Fibroblast of skin of left quadriceps (primary cell): ENCODE results near the gene PAXX.

Experiments
- DNase-seq, 2 experiments: peaks; one replicate each; pipeline ENCODE4 v3.0.0-alpha.2; 2013; ENCODE audit warnings: low read depth in 2 of 2

Gene PAXX, protein sequence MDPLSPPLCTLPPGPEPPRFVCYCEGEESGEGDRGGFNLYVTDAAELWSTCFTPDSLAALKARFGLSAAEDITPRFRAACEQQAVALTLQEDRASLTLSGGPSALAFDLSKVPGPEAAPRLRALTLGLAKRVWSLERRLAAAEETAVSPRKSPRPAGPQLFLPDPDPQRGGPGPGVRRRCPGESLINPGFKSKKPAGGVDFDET

DNA sequence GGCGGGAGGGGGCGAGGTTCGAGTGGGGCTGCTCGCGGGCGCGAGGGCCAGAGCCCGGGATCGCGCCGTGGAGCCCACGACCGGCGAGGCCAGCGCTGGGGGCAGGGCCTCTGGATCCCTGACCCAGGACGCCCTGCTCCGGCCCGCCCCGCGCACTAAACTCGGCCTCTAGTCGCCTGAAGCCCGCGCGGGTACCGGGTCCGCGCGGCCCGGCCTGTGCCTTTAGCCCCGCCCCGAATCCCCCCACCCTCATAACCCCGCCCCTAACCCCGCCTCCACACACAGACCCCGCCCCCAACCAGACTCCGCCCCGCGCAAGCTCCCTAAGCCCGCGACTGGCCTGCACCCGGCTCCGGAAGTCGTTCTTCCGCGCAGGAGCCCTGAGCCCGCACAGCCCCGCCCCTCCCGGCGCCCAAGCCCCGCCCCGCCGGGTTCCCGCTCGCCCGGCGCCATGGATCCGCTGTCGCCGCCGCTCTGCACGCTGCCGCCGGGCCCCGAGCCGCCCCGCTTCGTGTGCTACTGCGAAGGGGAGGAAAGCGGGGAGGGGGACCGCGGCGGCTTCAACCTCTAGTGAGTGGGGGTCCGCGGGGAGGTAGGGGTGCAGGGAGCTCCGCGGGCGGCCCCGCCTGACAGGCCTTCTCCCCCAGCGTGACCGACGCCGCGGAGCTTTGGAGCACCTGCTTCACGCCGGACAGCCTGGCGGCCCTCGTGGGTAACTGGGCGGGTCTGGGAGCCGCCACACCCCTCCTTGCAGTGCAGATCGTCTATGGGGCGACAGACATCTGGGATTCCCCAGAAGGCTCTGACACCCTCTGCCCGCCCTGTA lies at the start of gene PAXX:
Gene PAXX (plus strand): TSS at position 430 of the 826 bp plus-strand sequence. CDS start 22 bp downstream, at position 452.
- DNase-seq = peak; percentile 65 to 72

GRCh38 chr9:136942881-136943230 lies 49.4 kb upstream of the PAXX start:
- no peak for DNase-seq

- DNase-seq = no peak
These were observed 48.7 kb upstream of the PAXX start for GRCh38 chr9:136943291-136944211.

DNA sequence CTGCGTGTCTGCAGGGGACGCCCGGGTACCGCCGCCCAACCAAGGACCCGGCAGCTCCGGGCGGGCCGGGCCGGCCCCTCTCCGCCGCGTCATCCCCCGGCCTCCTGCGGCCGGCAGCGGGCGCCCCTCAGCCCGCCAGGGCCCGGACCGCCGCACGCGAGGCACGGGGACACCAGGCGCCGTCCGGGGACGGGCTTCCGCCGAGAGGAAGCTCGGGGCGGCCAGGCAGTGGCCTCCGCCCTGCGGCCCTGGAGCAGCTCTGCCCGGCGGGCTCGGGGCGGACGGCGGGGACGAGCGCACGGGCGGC lies 48.1 kb upstream of the PAXX start:
- peak in 1 of 2 experiments; percentile 12 for DNase-seq

DNA sequence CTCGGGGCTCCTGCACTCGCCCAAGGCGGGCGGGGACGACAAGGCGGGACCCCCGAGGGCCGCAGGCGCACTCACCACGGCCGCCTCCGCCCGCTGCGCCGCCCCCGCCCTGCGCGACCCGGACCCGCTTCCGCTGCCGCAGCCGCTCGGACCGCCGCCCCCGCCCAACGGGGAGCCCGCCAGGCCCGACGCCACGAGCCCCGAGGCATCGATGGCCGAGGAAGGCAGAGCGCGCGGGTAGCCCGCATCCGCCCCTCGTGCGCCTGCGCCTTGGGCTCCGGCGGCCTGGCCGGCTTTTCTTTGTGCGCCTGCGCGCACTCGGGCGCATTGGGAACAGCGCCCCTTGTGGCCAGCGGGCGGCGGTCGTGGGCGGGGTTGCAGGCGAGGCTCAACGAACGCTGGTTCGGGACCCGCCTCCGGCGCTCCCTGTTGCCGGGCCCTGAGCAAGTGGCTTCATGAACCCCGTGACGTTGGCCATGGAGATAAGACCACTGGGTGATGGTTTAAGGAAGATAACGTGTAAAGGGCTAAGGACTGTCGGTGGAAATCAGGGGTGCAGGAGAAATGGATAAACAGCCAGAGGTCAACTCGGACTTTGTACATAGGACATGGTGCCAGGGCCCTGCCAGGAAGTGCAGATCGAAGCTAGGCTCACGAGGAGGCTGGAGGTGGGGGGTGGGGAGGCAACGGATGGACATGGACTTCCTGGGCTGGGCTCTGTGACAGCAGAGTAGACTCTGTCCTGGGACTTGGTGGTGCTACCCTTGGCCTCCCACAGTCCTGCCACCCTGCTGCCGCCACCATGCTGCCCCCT lies 47.5 kb upstream of the PAXX start, which contains the start of the genes C8G and FBXW5:
Gene C8G (plus strand): TSS at position 725 of the 814 bp plus-strand sequence. CDS start 78 bp downstream, at position 803.
Gene FBXW5 (minus strand): TSS at position 220 of the 814 bp plus-strand sequence. CDS start 655 bp downstream, outside the sequence.
- peak; percentile 85 to 87 for DNase-seq

GRCh38 chr9:136945333-136946227 lies 46.6 kb upstream of the PAXX start:
- DNase-seq = no peak

DNA sequence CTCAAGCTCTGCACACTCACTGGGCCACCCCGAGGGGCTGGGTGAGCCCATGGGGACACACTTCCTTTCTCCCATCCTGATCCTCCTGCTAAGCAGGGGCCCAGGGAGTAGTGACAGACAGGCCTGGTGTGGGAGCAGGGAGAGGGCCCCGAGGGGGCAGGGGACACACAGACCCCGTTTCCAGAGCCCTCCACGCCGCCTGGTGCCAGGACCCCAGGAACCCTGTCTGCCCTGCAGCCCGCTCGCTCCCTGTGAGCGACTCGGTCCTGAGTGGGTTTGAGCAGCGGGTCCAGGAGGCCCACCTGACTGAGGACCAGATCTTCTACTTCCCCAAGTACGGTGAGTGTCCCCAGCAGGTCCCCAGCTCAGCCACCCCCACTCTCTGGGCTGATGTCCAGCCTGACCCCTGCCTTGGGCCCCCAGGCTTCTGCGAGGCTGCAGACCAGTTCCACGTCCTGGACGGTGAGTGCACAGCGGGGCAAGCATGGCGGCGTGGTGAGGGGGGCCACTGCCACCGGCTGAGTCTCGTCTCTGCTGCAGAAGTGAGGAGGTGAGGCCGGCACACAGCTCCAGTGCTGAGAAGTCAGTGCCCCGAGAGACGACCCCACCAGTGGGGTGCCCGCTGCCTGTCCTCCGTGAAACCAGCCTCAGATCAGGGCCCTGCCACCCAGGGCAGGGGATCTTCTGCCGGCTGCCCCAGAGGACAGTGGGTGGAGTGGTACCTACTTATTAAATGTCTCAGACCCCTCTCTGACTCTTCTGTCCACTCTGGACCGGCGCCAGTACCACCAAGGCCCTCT lies 45.8 kb upstream of the PAXX start:
- no peak for DNase-seq

- DNase-seq = no peak
These were observed 45.0 kb upstream of the PAXX start for GRCh38 chr9:136947028-136947891.

DNA sequence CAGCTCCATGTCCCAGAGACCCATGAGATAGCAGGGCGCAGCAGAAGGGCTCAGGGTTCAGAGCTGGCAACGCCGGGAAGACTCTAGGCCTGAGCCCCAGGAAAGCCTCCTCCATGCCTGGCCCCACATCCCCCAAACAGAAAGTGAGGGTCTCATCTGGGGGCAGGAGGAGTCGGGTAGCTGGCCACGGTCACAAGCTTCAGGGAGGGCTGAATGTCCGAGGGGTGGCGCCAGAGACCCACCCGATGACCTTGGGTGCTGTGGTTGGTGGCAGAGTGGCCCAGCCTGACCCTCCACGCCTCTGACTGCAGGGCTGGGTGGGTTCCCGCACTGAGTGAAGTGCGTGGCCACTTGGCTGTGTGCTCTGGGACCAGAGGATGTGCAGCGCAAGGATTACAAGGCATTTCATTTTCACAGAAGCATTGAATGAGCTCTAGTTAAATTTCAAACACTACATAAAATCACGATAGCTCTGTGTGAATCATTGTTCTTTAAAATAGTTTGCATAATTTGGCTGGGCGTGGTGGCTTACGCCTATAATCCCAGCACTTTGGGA lies 44.2 kb upstream of the PAXX start:
- DNase-seq = no peak

GRCh38 chr9:136949239-136949816 lies 42.9 kb upstream of the PAXX start:
- DNase-seq = no peak

- DNase-seq = peak; percentile 40 to 45
These were observed 42.2 kb upstream of the PAXX start for GRCh38 chr9:136949817-136950655.

DNA sequence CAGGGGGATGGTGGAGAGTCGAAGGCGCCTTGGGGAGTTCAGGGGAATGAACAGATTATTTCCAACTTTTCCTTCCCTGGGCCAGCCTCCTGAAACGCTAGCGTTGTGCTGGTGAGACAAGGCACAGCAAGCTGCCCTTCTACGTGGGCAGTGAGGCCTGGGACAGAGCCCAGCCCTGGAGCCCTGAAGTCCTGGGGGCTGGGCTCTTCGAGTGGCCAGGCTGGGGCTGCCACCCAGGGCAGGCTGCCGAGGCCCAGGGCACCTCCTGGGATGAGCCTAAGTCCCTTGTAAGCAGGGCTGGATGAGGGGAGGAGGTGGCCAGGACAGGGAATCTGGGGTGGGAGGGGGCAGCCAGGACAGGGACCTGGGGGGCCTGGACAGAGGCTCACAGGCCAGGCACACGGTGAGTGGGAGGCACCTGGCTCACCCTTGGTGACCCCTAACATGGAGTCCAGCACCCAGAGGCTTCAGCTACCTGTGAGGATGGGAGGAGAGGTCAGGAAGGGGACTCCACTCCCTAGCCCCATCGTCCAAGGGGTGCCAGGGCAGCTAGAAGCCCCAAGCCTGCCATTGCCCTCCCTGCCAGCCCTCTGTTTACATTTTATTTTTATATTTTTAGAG lies 41.5 kb upstream of the PAXX start:
- DNase-seq = no peak

GRCh38 chr9:136951541-136952320 lies 40.5 kb upstream of the PAXX start, which contains the start of gene LCN12:
Gene LCN12, plus strand, starts transcription at chr9:136952273. Its CDS starts 55 bp downstream, at chr9:136952328.
- no peak for DNase-seq

GRCh38 chr9:136952321-136952850 lies 39.8 kb upstream of the PAXX start:
- no peak for DNase-seq
